A673 (cell line): ENCODE data around the gene CFAP73. TPM values are rescaled to one million over a fixed set of nuclear protein-coding genes. Genes with fewer than 3 reads are reported as not detected.

Experiments used
- BruUV-seq: library from RNA; stranded (reverse); fragments of 400-500 nt; replicated peaks from 2 replicates; lab custom pipeline; 2021; lab: Mats Ljungman, UMichigan
- CTCF ChIA-PET: fragments of 300-600 bp; sonication (Branson Sonifier 250); formaldehyde crosslinking; loops from one replicate; lab custom pipeline; 2022; ENCODE audit warnings: antibody characterized with exemption; lab: Charles Lee
- POLR2A ChIA-PET: fragments of 300-600 bp; sonication (Branson Sonifier 250); formaldehyde crosslinking; loops from one replicate; lab custom pipeline; 2022; ENCODE audit warnings: antibody characterized with exemption; ENCODE audit not compliant: low non-redundant PET; lab: Charles Lee
- DNase-seq: peaks from one replicate; pipeline ENCODE4 v3.0.0-alpha.2; 2015; ENCODE audit warnings: low spot score
- H3K27ac ChIP-seq: fragments of 200-600 bp; sonication (generic); 2 replicates; pipeline ENCODE4 v1.5.1; 2016; ENCODE audit warnings: mixed run types, low read depth, mild to moderate bottlenecking, mixed read lengths, antibody characterized with exemption, low read length; ENCODE audit not compliant: poor library complexity, severe bottlenecking
- H3K27me3 ChIP-seq: fragments of 200-600 bp; sonication (generic); replicated peaks from 2 replicates; pipeline ENCODE4 v1.6.1; 2017; ENCODE audit warnings: mixed run types, low read depth, mild to moderate bottlenecking, mixed read lengths, antibody characterized with exemption, low read length; ENCODE audit not compliant: insufficient read depth, poor library complexity
- H3K36me3 ChIP-seq: fragments of 200-600 bp; sonication (generic); 2 replicates; pipeline ENCODE4 v1.6.1; 2016; ENCODE audit warnings: mixed run types, mild to moderate bottlenecking, mixed read lengths, antibody characterized with exemption, low read length; ENCODE audit not compliant: insufficient read depth, poor library complexity, severe bottlenecking
- H3K4me1 ChIP-seq: fragments of 200-600 bp; sonication (generic); 2 replicates; pipeline ENCODE4 v1.6.1; 2017; ENCODE audit warnings: mixed run types, mild to moderate bottlenecking, mixed read lengths, antibody characterized with exemption, low read length; ENCODE audit not compliant: insufficient read depth, poor library complexity, severe bottlenecking
- H3K4me3 ChIP-seq: fragments of 200-600 bp; sonication (generic); 2 replicates; pipeline ENCODE4 v1.5.1; 2016; ENCODE audit warnings: low read depth, mixed run types, mild to moderate bottlenecking, mixed read lengths, low read length; ENCODE audit not compliant: poor library complexity, severe bottlenecking
- H3K9me3 ChIP-seq: fragments of 200-600 bp; sonication (generic); 2 replicates; pipeline ENCODE4 v1.6.1; 2016; ENCODE audit warnings: mixed run types, low read depth, mild to moderate bottlenecking, mixed read lengths, antibody characterized with exemption, low read length; ENCODE audit not compliant: poor library complexity, severe bottlenecking
- CTCF ChIP-seq: fragments of 300-800, 200-600 bp; sonication (generic); conservative IDR thresholded peaks from 2 replicates; pipeline ENCODE4 v1.5.1; 2017; ENCODE audit warnings: low read depth, mild to moderate bottlenecking, antibody characterized with exemption, low read length, moderate library complexity, mixed read lengths
- EZH2 ChIP-seq: fragments of 200-600 bp; sonication (generic); IDR thresholded peaks from 2 replicates; pipeline ENCODE4 v1.6.1; 2017; ENCODE audit warnings: borderline replicate concordance, low read depth, mild to moderate bottlenecking, mixed read lengths, antibody characterized with exemption, low read length; ENCODE audit not compliant: poor library complexity, severe bottlenecking
- intact Hi-C: fragments of 100-400 bp; cut with micrococcal nuclease; formaldehyde crosslinking; loops from one replicate; pipeline ENCODE4 v1.10.0; 2022; ENCODE audit not compliant: unreplicated experiment
- total RNA-seq: library from RNA; stranded (reverse); gene quantifications from 2 replicates; pipeline ENCODE4 v1.2.3, GENCODE V29; 2021

The CFAP73 gene
- total RNA-seq, 1 experiment from 2014 or later: not detected

- TF ChIP-seq EZH2 (no peak), CTCF (no peak)
- Histone ChIP-seq H3K27ac (no peak overlapping the region), H3K4me3 (no peak overlapping the region), H3K36me3 (peaks cover 17% of the 10 kb centered on the region), H3K4me1 (no peaks in the 10 kb centered on the region), H3K9me3 (no peaks in the 10 kb centered on the region), H3K27me3 (no peaks in the 10 kb centered on the region)
- ChIA-PET CTCF (no interaction called here), POLR2A (no interaction called here)
- BruUV-seq: no TSS peak
- intact Hi-C loops: no loop called here
- DNase-seq: no peak
Measured at GRCh38 chr12:113189361-113189760, 39.8 kb downstream of the CFAP73 start.

GRCh38 chr12:113190761-113191160 lies 41.2 kb downstream of the CFAP73 start:
- no TSS peak for BruUV-seq
- Histone ChIP-seq H3K4me3 (no peak overlapping the region), H3K27ac (no peak overlapping the region), H3K4me1 (no peaks in the 10 kb centered on the region), H3K9me3 (no peaks in the 10 kb centered on the region), H3K27me3 (no peaks in the 10 kb centered on the region), H3K36me3 (peaks cover 17% of the 10 kb centered on the region)
- TF ChIP-seq EZH2: no peak
- no peak for TF ChIP-seq CTCF
- ChIA-PET CTCF (no interaction called here), POLR2A (interaction anchor here (0.6 kb wide), 1 partner anchor 172 kb away, joined by 5 read pairs; no protein-coding TSS in a partner anchor)
- intact Hi-C loops: loop anchor here (10.0 kb wide), 1 partner anchor 134 kb away; no protein-coding TSS in a partner anchor
- DNase-seq: peak; percentile 44

GRCh38 chr12:113191227-113191626 lies 41.7 kb downstream of the CFAP73 start:
- no TSS peak for BruUV-seq
- CTCF ChIA-PET: no interaction called here
- H3K4me1 ChIP-seq: no peaks in the 10 kb centered on the region
- no peak overlapping the region for H3K27ac ChIP-seq
- H3K9me3 ChIP-seq: no peaks in the 10 kb centered on the region
- H3K4me3 ChIP-seq: no peak overlapping the region
- TF ChIP-seq EZH2 (no peak), CTCF (no peak)
- H3K36me3 ChIP-seq: peaks cover 17% of the 10 kb centered on the region
- intact Hi-C loops: loop anchor here (10.0 kb wide), 1 partner anchor 134 kb away; no protein-coding TSS in a partner anchor
- POLR2A ChIA-PET: no interaction called here
- no peaks in the 10 kb centered on the region for H3K27me3 ChIP-seq
- DNase-seq: no peak
